Measurements from ENCODE around the gene RAN. TPM values are rescaled to one million over a fixed set of nuclear protein-coding genes. Genes with fewer than 3 reads are reported as not detected.

The RAN gene
- total and polyA plus RNA-seq, 9 of the 15 experiments (the other 6 are each of a cell fraction or from before 2014, with no cell fraction given): 1,687 to 3,820 (median 2,300) TPM

Small RNAs within 50 kb of the gene (small RNA-seq; reads per million reads assigned to genes)
- gene RF00019 (not detected), gene RNU6-1077P (not detected)

Other genes with a start within 250 kb of the RAN start
- gene RIMBP2, start 155.8 kb upstream of the RAN start, total RNA-seq (2014; rRNA removed): not detected in 2 replicates
- not detected in 2 replicates for gene RIMBP2, start 155.8 kb upstream of the RAN start, total RNA-seq (2014; rRNA removed; fragmentation: Illumina TruSeq; extraction: Trizol)
- gene RIMBP2, start 155.8 kb upstream of the RAN start, total RNA-seq (2015; rRNA removed; fragmentation: Illumina TruSeq; extraction: Trizol): not detected in 2 replicates
- not detected in 2 replicates for gene RIMBP2, start 155.8 kb upstream of the RAN start, total RNA-seq (2021)
- not detected in 2 replicates for gene RIMBP2, start 155.8 kb upstream of the RAN start, polyA plus RNA-seq (2011; rRNA removed)
- gene RIMBP2, start 155.8 kb upstream of the RAN start, polyA plus RNA-seq (2014; fragmentation: Illumina TruSeq; extraction: Trizol): not detected in 2 replicates
- gene RIMBP2, start 155.8 kb upstream of the RAN start, polyA plus RNA-seq (2014; fragmentation: Nextera tagmentation; extraction: Ambion mirVana): not detected
- not detected in 2 replicates for gene RIMBP2, start 155.8 kb upstream of the RAN start, polyA plus RNA-seq (2014; rRNA removed)
- 24.6 and 25.8 TPM in 2 replicates for gene STX2, start 32.8 kb upstream of the RAN start, total RNA-seq (2014; rRNA removed)
- 35.0 and 38.5 TPM in 2 replicates for gene STX2, start 32.8 kb upstream of the RAN start, total RNA-seq (2014; rRNA removed; fragmentation: Illumina TruSeq; extraction: Trizol)
- gene STX2, start 32.8 kb upstream of the RAN start, total RNA-seq (2015; rRNA removed; fragmentation: Illumina TruSeq; extraction: Trizol): 29.1 and 32.7 TPM in 2 replicates
- gene STX2, start 32.8 kb upstream of the RAN start, total RNA-seq (2021): 24.4 and 25.0 TPM in 2 replicates
- gene STX2, start 32.8 kb upstream of the RAN start, polyA plus RNA-seq (2011; rRNA removed): 48.8 and 54.6 TPM in 2 replicates
- gene STX2, start 32.8 kb upstream of the RAN start, polyA plus RNA-seq (2014; fragmentation: Illumina TruSeq; extraction: Trizol): 29.7 and 34.9 TPM in 2 replicates
- 10 to 100 TPM; 22.2 to 24.7 TPM for gene STX2, start 32.8 kb upstream of the RAN start, polyA plus RNA-seq (2014; fragmentation: Nextera tagmentation; extraction: Ambion mirVana)
- 30.3 and 30.8 TPM in 2 replicates for gene STX2, start 32.8 kb upstream of the RAN start, polyA plus RNA-seq (2014; rRNA removed)
- 3.3 and 4.4 TPM in 2 replicates for gene ADGRD1, start 81.8 kb downstream of the RAN start, total RNA-seq (2014; rRNA removed)
- gene ADGRD1, start 81.8 kb downstream of the RAN start, total RNA-seq (2014; rRNA removed; fragmentation: Illumina TruSeq; extraction: Trizol): 4.4 and 4.7 TPM in 2 replicates
- 3.2 and 3.4 TPM in 2 replicates for gene ADGRD1, start 81.8 kb downstream of the RAN start, total RNA-seq (2015; rRNA removed; fragmentation: Illumina TruSeq; extraction: Trizol)
- gene ADGRD1, start 81.8 kb downstream of the RAN start, total RNA-seq (2021): 11.7 and 12.8 TPM in 2 replicates
- 2.3 and 13.2 TPM in 2 replicates for gene ADGRD1, start 81.8 kb downstream of the RAN start, polyA plus RNA-seq (2011; rRNA removed)
- gene ADGRD1, start 81.8 kb downstream of the RAN start, polyA plus RNA-seq (2014; fragmentation: Illumina TruSeq; extraction: Trizol): 3.8 TPM in 2 replicates
- 1 to 10 TPM; 1.7 to 2.0 TPM for gene ADGRD1, start 81.8 kb downstream of the RAN start, polyA plus RNA-seq (2014; fragmentation: Nextera tagmentation; extraction: Ambion mirVana)
- 2.9 and 4.6 TPM in 2 replicates for gene ADGRD1, start 81.8 kb downstream of the RAN start, polyA plus RNA-seq (2014; rRNA removed)

Data from K562 (cell line).